GM12878 (cell line): ENCODE measurements around the gene DDIT3. TPM values are rescaled to one million over a fixed set of nuclear protein-coding genes. Genes with fewer than 3 reads are reported as not detected.

Experiments used
- ATAC-seq: fragments of 200-7000 bp; cut with Tn5 transposase; 3 replicates; pipeline ENCODE4 v1.9.1; 2020; ENCODE audit warnings: mild to moderate bottlenecking, moderate library complexity
- BruUV-seq: library from RNA; stranded (reverse); fragments of 400-500 nt; replicated peaks from 2 replicates; lab custom pipeline; 2021; lab: Mats Ljungman, UMichigan
- CTCF ChIA-PET: fragments of 300-600 bp; sonication (Branson Sonifier 250); formaldehyde crosslinking; extraction: SDS; loops from one replicate; lab custom pipeline; 2021; ENCODE audit warnings: inconsistent platforms; lab: Yijun Ruan, JAX
- POLR2A ChIA-PET: fragments of 350-600 bp; formaldehyde crosslinking; extraction: SDS; loops from one replicate; lab custom pipeline; 2021; ENCODE audit warnings: inconsistent platforms; lab: Charles Lee
- RAD21 ChIA-PET: fragments of 300-600 bp; sonication (Branson Sonifier 250); formaldehyde crosslinking; loops from one replicate; lab custom pipeline; 2023; ENCODE audit warnings: antibody characterized with exemption; ENCODE audit not compliant: unreplicated experiment; lab: Charles Lee
- SMC1A ChIA-PET: fragments of 300-600 bp; sonication (Branson Sonifier 250); formaldehyde crosslinking; loops from one replicate; lab custom pipeline; 2023; ENCODE audit not compliant: unreplicated experiment, uncharacterized antibody; lab: Charles Lee
- DNase-seq: peaks from one replicate; pipeline ENCODE4 v3.0.0-alpha.2; 2011; ENCODE audit warnings: low read depth, low spot score
- FAIRE-seq: peaks from 3 replicates; lab custom pipeline; 2011; peaks lifted over from hg19 to GRCh38; lab: Jason Lieb, UNC
- H2AFZ ChIP-seq: 2 replicates; pipeline ENCODE4 v1.6.0; 2011; ENCODE audit warnings: low read depth, low read length, control low read depth; ENCODE audit not compliant: control insufficient read depth
- H3K27ac ChIP-seq: 2 replicates; pipeline ENCODE4 v1.5.1; 2011; ENCODE audit warnings: control low read depth; ENCODE audit not compliant: control insufficient read depth, insufficient read depth
- H3K27me3 ChIP-seq, 2 experiments: replicated peaks in 1 of 2; 2 replicates each; pipeline versions ENCODE4 v1.6.0 to v1.6.1; 2011; ENCODE audit warnings: low read length in 1 of 2; ENCODE audit not compliant: control insufficient read depth in 2 of 2, insufficient read depth in 2 of 2
- H3K36me3 ChIP-seq, 2 experiments: 2 replicates each; pipeline ENCODE4 v1.5.1; 2011; ENCODE audit warnings: low read length in 1 of 2; ENCODE audit not compliant: control insufficient read depth in 2 of 2, insufficient read depth in 2 of 2
- H3K4me1 ChIP-seq: 2 replicates; pipeline ENCODE4 v1.6.1; 2011; ENCODE audit warnings: mild to moderate bottlenecking, low read length, moderate library complexity, mixed read lengths; ENCODE audit not compliant: control insufficient read depth, insufficient read depth
- H3K4me2 ChIP-seq: 2 replicates; pipeline ENCODE4 v1.6.0; 2011; ENCODE audit warnings: control low read depth; ENCODE audit not compliant: control insufficient read depth, insufficient read depth
- H3K4me3 ChIP-seq: fragments of 200-600 bp; sonication (generic); 2 replicates; pipeline ENCODE4 v1.5.1; 2016
- H3K79me2 ChIP-seq: 2 replicates; pipeline ENCODE4 v1.6.0; 2011; ENCODE audit warnings: low read length; ENCODE audit not compliant: control insufficient read depth, insufficient read depth
- H3K9ac ChIP-seq: 2 replicates; pipeline ENCODE4 v1.8.0; 2011; ENCODE audit warnings: low read length, control low read depth, mixed read lengths; ENCODE audit not compliant: control insufficient read depth, insufficient read depth
- H3K9me3 ChIP-seq: replicated peaks from 3 replicates; pipeline ENCODE4 v1.5.1; 2011; ENCODE audit warnings: mild to moderate bottlenecking, low read length; ENCODE audit not compliant: control insufficient read depth, insufficient read depth
- H4K20me1 ChIP-seq: 2 replicates; pipeline ENCODE4 v1.6.0; 2011; ENCODE audit not compliant: control insufficient read depth, insufficient read depth
- HDAC6 ChIP-seq: fragments of 200-600 bp; sonication (generic); IDR thresholded peaks from one replicate; pipeline ENCODE4 v1.8.0; 2017; ENCODE audit warnings: antibody characterized with exemption; ENCODE audit not compliant: unreplicated experiment
- LARP7 ChIP-seq: fragments of 450-650 bp; IDR thresholded peaks from 2 replicates; pipeline ENCODE4 v1.6.1; 2017; ENCODE audit warnings: mild to moderate bottlenecking
- MEF2B ChIP-seq: fragments of 450-650 bp; IDR thresholded peaks from 2 replicates; pipeline ENCODE4 v1.6.1; 2018; ENCODE audit warnings: mild to moderate bottlenecking, moderate library complexity; ENCODE audit not compliant: partially characterized antibody, poor library complexity, severe bottlenecking
- MTA2 ChIP-seq: fragments of 450-650 bp; IDR thresholded peaks from 2 replicates; pipeline ENCODE4 v1.6.1; 2016; ENCODE audit warnings: low read depth, mild to moderate bottlenecking, moderate library complexity
- NFYB ChIP-seq: IDR thresholded peaks from 2 replicates; pipeline ENCODE4 v1.6.1; 2011; ENCODE audit warnings: low read depth, mild to moderate bottlenecking, low read length, improper control_type of control experiment, moderate library complexity; ENCODE audit not compliant: insufficient read depth
- SMARCA5 ChIP-seq: fragments of 450-650 bp; IDR thresholded peaks from 2 replicates; pipeline ENCODE4 v1.6.1; 2017; ENCODE audit warnings: mild to moderate bottlenecking
- TAF1 ChIP-seq: IDR thresholded peaks from 2 replicates; pipeline ENCODE4 v1.6.1; 2011; ENCODE audit warnings: mild to moderate bottlenecking, low read depth, low read length, borderline replicate concordance
- ZNF207 ChIP-seq: fragments of 450-650 bp; IDR thresholded peaks from 2 replicates; pipeline ENCODE4 v1.6.1; 2014; ENCODE audit warnings: antibody characterized with exemption, mild to moderate bottlenecking, borderline replicate concordance
- WGBS: methylation state at CpG from one replicate; pipeline ENCODE4 v1.1.6; 2016; ENCODE audit warnings: low lambda C conversion rate; ENCODE audit not compliant: insufficient replicate concordance, insufficient coverage; ENCODE audit errors: missing lambda C conversion rate; 5-methylcytosine and 5-hydroxymethylcytosine counted together
- in situ Hi-C: fragments of 300-500 bp; cut with MboI; formaldehyde crosslinking; loops from 9 replicates; pipeline ENCODE4 v1.14.3; 2018; ENCODE audit warnings: mixed read lengths
- intact Hi-C: fragments of 100-400 bp; cut with micrococcal nuclease; formaldehyde crosslinking; loops from one replicate; pipeline ENCODE4 v1.14.2; 2022; ENCODE audit not compliant: unreplicated experiment
- polyA plus RNA-seq, 11 experiments: library from polyadenylated mRNA; depleted of rRNA in 4 of 11; unstranded in 6 of 11; stranded (reverse) in 5 of 11; fragments of >200 nt; fragmentation: Nextera tagmentation in 4 of 11; fragmentation: Illumina TruSeq in 1 of 11; extraction: Ambion mirVana in 4 of 11; extraction: Trizol in 1 of 11; gene quantifications; 1 replicate in 1 of 11; 2 replicates in 10 of 11; pipeline versions ENCODE4 v1.2.1 to v1.2.3, GENCODE V29; 2011 to 2016; ENCODE audit warnings: inconsistent platforms in 2 of 11, missing spikeins in 2 of 11, low read depth in 1 of 11
- total RNA-seq, 4 experiments: library from RNA; depleted of rRNA in 3 of 4; stranded (reverse); fragments of >200 nt in 3 of 4; fragmentation: Illumina TruSeq in 1 of 4; extraction: Trizol in 1 of 4; gene quantifications; 2 replicates each; pipeline versions ENCODE4 v1.2.1 to v1.2.3, GENCODE V29; 2013 to 2021
- TF ChIP-seq, protein P1 (sequence below): fragments of 450-650 bp; IDR thresholded peaks from 2 replicates; pipeline ENCODE4 v1.6.1; 2016; ENCODE audit warnings: mild to moderate bottlenecking
- TF ChIP-seq, protein P2 (sequence below): IDR thresholded peaks from 2 replicates; pipeline ENCODE4 v1.6.1; 2011; ENCODE audit warnings: borderline replicate concordance, low read depth, mild to moderate bottlenecking, moderate library complexity, low read length; ENCODE audit not compliant: insufficient read depth, poor library complexity, severe bottlenecking

Gene DDIT3
- total and polyA plus RNA-seq, 10 of the 15 experiments (the other 5 are each of a cell fraction or from before 2014, with no cell fraction given), result 9.2 to 28.9 (median 15.5) TPM

DNA sequence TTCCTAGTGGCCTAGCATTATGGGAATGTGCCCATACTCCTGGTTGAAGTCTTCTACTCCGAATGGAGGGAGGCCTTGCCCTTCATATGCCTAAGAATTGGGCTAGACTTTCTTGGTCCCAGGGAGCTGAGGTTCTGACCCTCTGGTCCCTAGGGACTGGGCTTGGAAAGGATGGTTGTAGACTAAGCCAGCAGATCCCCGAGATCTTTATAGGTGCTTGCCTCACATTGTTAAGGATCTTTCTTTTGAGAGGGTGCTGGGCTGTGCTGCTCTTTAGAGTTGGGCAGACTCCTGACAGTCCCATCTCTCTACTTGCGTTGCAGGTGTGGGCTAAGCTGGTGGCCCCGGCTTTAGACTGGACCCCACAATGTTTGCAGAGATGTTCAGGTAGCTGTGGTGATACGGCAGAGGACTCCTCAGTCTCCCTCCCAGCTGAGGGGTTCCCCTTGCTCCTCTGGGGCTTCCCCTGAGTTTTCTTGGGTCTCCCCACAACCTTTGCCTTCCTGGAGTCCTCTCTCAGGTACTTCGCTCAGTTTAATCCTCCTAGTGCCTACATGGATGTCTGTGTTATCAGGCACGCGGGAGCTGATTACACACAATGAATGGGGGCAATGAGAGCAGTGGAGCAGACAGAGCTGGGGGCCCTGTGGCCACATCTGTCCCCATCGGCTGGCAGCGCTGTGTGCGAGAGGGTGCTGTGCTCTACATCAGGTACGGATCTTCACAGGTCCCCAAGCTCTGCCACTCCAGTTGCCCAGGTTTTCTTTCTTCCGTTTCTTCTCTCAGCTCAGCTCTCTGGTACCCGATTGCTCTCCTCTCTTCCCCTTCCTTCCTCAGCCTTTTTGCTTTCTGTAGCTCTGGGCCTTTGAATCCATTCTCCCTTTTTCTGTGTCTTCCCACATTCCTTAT, 3.6 kb upstream of the DDIT3 start:
- ATAC-seq, result no peak
- Histone ChIP-seq H3K27me3 (no peaks in the 10 kb centered on the region), H3K9ac (peak overlapping the region; percentile 86), H3K4me2 (peak overlapping the region; percentile 96), H3K36me3 (peaks cover 13 to 17% of the 10 kb centered on the region in 2 experiments), H3K4me1 (peaks cover 29% of the 10 kb centered on the region), H3K9me3 (no peaks in the 10 kb centered on the region), H3K4me3 (peak overlapping the region; percentile 99), H4K20me1 (no peaks in the 10 kb centered on the region), H3K79me2 (peaks cover 36% of the 10 kb centered on the region), H3K27ac (peak overlapping the region; percentile 87), H2AFZ (no peak overlapping the region)
- TF ChIP-seq, protein P1, sequence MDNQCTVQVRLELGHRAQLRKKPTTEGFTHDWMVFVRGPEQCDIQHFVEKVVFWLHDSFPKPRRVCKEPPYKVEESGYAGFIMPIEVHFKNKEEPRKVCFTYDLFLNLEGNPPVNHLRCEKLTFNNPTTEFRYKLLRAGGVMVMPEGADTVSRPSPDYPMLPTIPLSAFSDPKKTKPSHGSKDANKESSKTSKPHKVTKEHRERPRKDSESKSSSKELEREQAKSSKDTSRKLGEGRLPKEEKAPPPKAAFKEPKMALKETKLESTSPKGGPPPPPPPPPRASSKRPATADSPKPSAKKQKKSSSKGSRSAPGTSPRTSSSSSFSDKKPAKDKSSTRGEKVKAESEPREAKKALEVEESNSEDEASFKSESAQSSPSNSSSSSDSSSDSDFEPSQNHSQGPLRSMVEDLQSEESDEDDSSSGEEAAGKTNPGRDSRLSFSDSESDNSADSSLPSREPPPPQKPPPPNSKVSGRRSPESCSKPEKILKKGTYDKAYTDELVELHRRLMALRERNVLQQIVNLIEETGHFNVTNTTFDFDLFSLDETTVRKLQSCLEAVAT, result peak; percentile 78
- TF ChIP-seq MTA2 (no peak), SMARCA5 (no peak), HDAC6 (no peak), NFYB (no peak), MEF2B (peak; percentile 81), TAF1 (no peak), LARP7 (0 out of 2 replicates have a peak, but pooled peaks have one; percentile 25), ZNF207 (no peak)
- TF ChIP-seq, protein P2, sequence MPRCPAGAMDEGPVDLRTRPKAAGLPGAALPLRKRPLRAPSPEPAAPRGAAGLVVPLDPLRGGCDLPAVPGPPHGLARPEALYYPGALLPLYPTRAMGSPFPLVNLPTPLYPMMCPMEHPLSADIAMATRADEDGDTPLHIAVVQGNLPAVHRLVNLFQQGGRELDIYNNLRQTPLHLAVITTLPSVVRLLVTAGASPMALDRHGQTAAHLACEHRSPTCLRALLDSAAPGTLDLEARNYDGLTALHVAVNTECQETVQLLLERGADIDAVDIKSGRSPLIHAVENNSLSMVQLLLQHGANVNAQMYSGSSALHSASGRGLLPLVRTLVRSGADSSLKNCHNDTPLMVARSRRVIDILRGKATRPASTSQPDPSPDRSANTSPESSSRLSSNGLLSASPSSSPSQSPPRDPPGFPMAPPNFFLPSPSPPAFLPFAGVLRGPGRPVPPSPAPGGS, result peak; percentile 18
- BruUV-seq, result no TSS peak
- ChIA-PET CTCF (interaction anchor here (0.6 to 2.6 kb wide), 13 partner anchors 8 to 767 kb away, joined by 3 to 16 read pairs (median 4); partner anchors contain the start of genes B4GALNT1 and GLI1), POLR2A (interaction anchor here (0.5 to 2.2 kb wide), 8 partner anchors 22 to 834 kb away, joined by 3 to 11 read pairs (median 4); partner anchors contain the start of genes DCTN2 and MARS1), RAD21 (interaction anchor here (0.5 to 2.1 kb wide), 11 partner anchors 9 to 280 kb away, joined by 3 to 11 read pairs (median 3); partner anchors contain the start of genes DCTN2 and GLI1), SMC1A (interaction anchor here (0.6 to 1.9 kb wide), 7 partner anchors 9 to 111 kb away, joined by 3 to 9 read pairs (median 3); partner anchors contain the start of gene INHBE)
- 50% methylated on average over 14 of the region's 14 CpGs for WGBS
- in situ Hi-C loops (no loop called here), intact Hi-C loops (loop anchor here (2.0 to 5.0 kb wide), 3 partner anchors 23 to 62 kb away; partner anchors contain the start of genes ARHGAP9 and DCTN2)
- no peak for DNase-seq
- peak; percentile 81 for FAIRE-seq
